Neural crest cell (in vitro differentiated cells): Measurements from ENCODE around the gene WWOX. TPM values are rescaled to one million over a fixed set of nuclear protein-coding genes. Genes with fewer than 3 reads are reported as not detected.

Source experiments
- DNase-seq: peaks from one replicate; pipeline ENCODE4 v3.0.0; 2021; ENCODE audit warnings: low read depth, mixed read lengths, low spot score
- H3K27ac Mint-ChIP-seq: one replicate; pipeline ENCODE4 v1.8.0; 2021; ENCODE audit warnings: mild to moderate bottlenecking, mixed read lengths; ENCODE audit not compliant: unreplicated experiment
- H3K27me3 Mint-ChIP-seq: 2 replicates; pipeline ENCODE4 v1.8.0; 2021; ENCODE audit warnings: low read depth, mild to moderate bottlenecking, mixed read lengths
- H3K36me3 Mint-ChIP-seq: 2 replicates; pipeline ENCODE4 v1.8.0; 2021; ENCODE audit warnings: low read depth, mild to moderate bottlenecking, mixed read lengths
- H3K4me1 Mint-ChIP-seq: 2 replicates; pipeline ENCODE4 v1.8.0; 2021; ENCODE audit warnings: mixed read lengths
- H3K4me3 Mint-ChIP-seq: one replicate; pipeline ENCODE4 v1.8.0; 2021; ENCODE audit warnings: mild to moderate bottlenecking, mixed read lengths
- H3K9me3 Mint-ChIP-seq: 2 replicates; pipeline ENCODE4 v1.8.0; 2021; ENCODE audit warnings: mixed read lengths
- CTCF ChIP-seq: fragments of 200-600 bp; sonication (generic); conservative IDR thresholded peaks from 2 replicates; pipeline ENCODE4 v1.5.0; 2021; ENCODE audit warnings: antibody characterized with exemption, mild to moderate bottlenecking
- total RNA-seq: library from RNA; stranded (reverse); gene quantifications from 2 replicates; pipeline ENCODE4 v1.2.1, GENCODE V29; 2021

Gene WWOX
- total RNA-seq, 1 donor from 2014 or later, result 30.5 TPM

GRCh38 chr16:78504401-78504851 is 405.0 kb downstream of the WWOX start:
- no peaks in the 10 kb centered on the region for H3K9me3 Mint-ChIP-seq
- no peaks in the 10 kb centered on the region for H3K27me3 Mint-ChIP-seq
- DNase-seq, result no peak
- H3K4me1 Mint-ChIP-seq, result peaks cover 34% of the 10 kb centered on the region
- H3K27ac Mint-ChIP-seq, result no peak overlapping the region
- no peak for TF ChIP-seq CTCF
- H3K4me3 Mint-ChIP-seq, result no peak overlapping the region
- H3K36me3 Mint-ChIP-seq, result no peaks in the 10 kb centered on the region

GRCh38 chr16:78505036-78505435 is 405.6 kb downstream of the WWOX start:
- Mint-ChIP-seq H3K27me3 (no peaks in the 10 kb centered on the region), H3K27ac (no peak overlapping the region), H3K9me3 (no peaks in the 10 kb centered on the region), H3K36me3 (no peaks in the 10 kb centered on the region), H3K4me1 (peaks cover 34% of the 10 kb centered on the region), H3K4me3 (peak overlapping the region; percentile 4)
- DNase-seq, result no peak
- no peak for TF ChIP-seq CTCF

- DNase-seq, result no peak
- no peak for TF ChIP-seq CTCF
- Mint-ChIP-seq H3K9me3 (no peaks in the 10 kb centered on the region), H3K4me3 (peak overlapping the region; percentile 4), H3K27me3 (no peaks in the 10 kb centered on the region), H3K27ac (no peak overlapping the region), H3K4me1 (peaks cover 29% of the 10 kb centered on the region), H3K36me3 (no peaks in the 10 kb centered on the region)
These were observed 406.3 kb downstream of the WWOX start for GRCh38 chr16:78505544-78506366.

GRCh38 chr16:78506367-78507193 is 407.1 kb downstream of the WWOX start:
- no peaks in the 10 kb centered on the region for H3K9me3 Mint-ChIP-seq
- peaks cover 34% of the 10 kb centered on the region for H3K4me1 Mint-ChIP-seq
- no peak for DNase-seq
- no peak overlapping the region for H3K27ac Mint-ChIP-seq
- no peak overlapping the region for H3K4me3 Mint-ChIP-seq
- no peak for TF ChIP-seq CTCF
- H3K36me3 Mint-ChIP-seq, result no peaks in the 10 kb centered on the region
- no peaks in the 10 kb centered on the region for H3K27me3 Mint-ChIP-seq

GRCh38 chr16:78507576-78507975 is 408.1 kb downstream of the WWOX start:
- H3K4me3 Mint-ChIP-seq, result no peak overlapping the region
- TF ChIP-seq CTCF, result no peak
- H3K27me3 Mint-ChIP-seq, result no peaks in the 10 kb centered on the region
- peaks cover 32% of the 10 kb centered on the region for H3K4me1 Mint-ChIP-seq
- DNase-seq, result no peak
- no peaks in the 10 kb centered on the region for H3K9me3 Mint-ChIP-seq
- no peak overlapping the region for H3K27ac Mint-ChIP-seq
- H3K36me3 Mint-ChIP-seq, result no peaks in the 10 kb centered on the region
